WTC11 (cell line): ENCODE results near the gene CFAP74. TPM values are rescaled to one million over a fixed set of nuclear protein-coding genes. Genes with fewer than 3 reads are reported as not detected.

Source experiments
- ATAC-seq: fragments of 200-7000 bp; cut with Tn5 transposase; 2 replicates; pipeline ENCODE4 v1.10.0; 2021; ENCODE audit warnings: mild to moderate bottlenecking, moderate library complexity
- CTCF ChIA-PET: fragments of 300-600 bp; sonication (Branson Sonifier 250); formaldehyde crosslinking; loops from one replicate; lab custom pipeline; 2021; ENCODE audit warnings: antibody characterized with exemption; lab: Charles Lee
- POLR2A ChIA-PET: fragments of 350-600 bp; sonication (Branson Sonifier 250); formaldehyde crosslinking; loops from one replicate; lab custom pipeline; 2021; ENCODE audit warnings: antibody characterized with exemption; lab: Charles Lee
- DNase-seq: peaks from one replicate; pipeline ENCODE4 v3.0.0; 2021; ENCODE audit warnings: low spot score
- H3K27ac Mint-ChIP-seq: 2 replicates; pipeline ENCODE4 v1.8.0; 2021; ENCODE audit warnings: mixed read lengths
- H3K27me3 Mint-ChIP-seq: 2 replicates; pipeline ENCODE4 v1.8.0; 2021; ENCODE audit warnings: low read depth, mild to moderate bottlenecking, moderate library complexity, mixed read lengths
- H3K36me3 Mint-ChIP-seq: 2 replicates; pipeline ENCODE4 v1.8.0; 2021; ENCODE audit warnings: mixed read lengths
- H3K4me1 Mint-ChIP-seq: 2 replicates; pipeline ENCODE4 v1.8.0; 2022; ENCODE audit warnings: mixed read lengths
- H3K4me3 Mint-ChIP-seq: 2 replicates; pipeline ENCODE4 v1.8.0; 2021; ENCODE audit warnings: mild to moderate bottlenecking, moderate library complexity, mixed read lengths
- H3K9me3 Mint-ChIP-seq: 2 replicates; pipeline ENCODE4 v1.8.0; 2021; ENCODE audit warnings: mixed read lengths
- CREB1 ChIP-seq: sonication (generic); formaldehyde crosslinking; IDR thresholded peaks from 2 replicates; pipeline ENCODE4 v1.8.0; 2023; ENCODE audit warnings: mild to moderate bottlenecking, missing genetic modification reagents
- CREM ChIP-seq: sonication (generic); formaldehyde crosslinking; IDR thresholded peaks from 2 replicates; pipeline ENCODE4 v1.8.1; 2022; ENCODE audit warnings: mild to moderate bottlenecking, missing genetic modification reagents, moderate library complexity
- GTF2I ChIP-seq: fragments of 250-450 bp; sonication (Bioruptor Pico); conservative IDR thresholded peaks from 2 replicates; pipeline ENCODE4 v1.4.0; 2021; ENCODE audit warnings: mild to moderate bottlenecking
- SP1 ChIP-seq: sonication (generic); formaldehyde crosslinking; conservative IDR thresholded peaks from 2 replicates; pipeline ENCODE4 v1.8.1; 2022; ENCODE audit warnings: missing genetic modification reagents
- ZBTB21 ChIP-seq: sonication (generic); formaldehyde crosslinking; IDR thresholded peaks from 2 replicates; pipeline ENCODE4 v1.8.1; 2023; ENCODE audit warnings: mild to moderate bottlenecking, missing genetic modification reagents, borderline replicate concordance
- ZNF423 ChIP-seq: fragments of 250-450 bp; sonication (Bioruptor Pico); IDR thresholded peaks from 2 replicates; pipeline ENCODE4 v2.1.2; 2022; ENCODE audit warnings: mild to moderate bottlenecking, moderate library complexity
- total RNA-seq: library from RNA; stranded (reverse); gene quantifications from 3 replicates; pipeline ENCODE4 v1.2.3, GENCODE V29; 2021
- TF ChIP-seq, protein P1 (sequence below): sonication (generic); formaldehyde crosslinking; IDR thresholded peaks from 2 replicates; pipeline ENCODE4 v1.8.1; 2022; ENCODE audit warnings: low read depth, missing genetic modification reagents, borderline replicate concordance
- TF ChIP-seq, protein P2 (sequence below): sonication (generic); formaldehyde crosslinking; IDR thresholded peaks from 2 replicates; pipeline ENCODE4 v1.8.1; 2022; ENCODE audit warnings: mild to moderate bottlenecking, moderate library complexity, missing genetic modification reagents
- TF ChIP-seq, protein P3 (sequence below): sonication (generic); formaldehyde crosslinking; IDR thresholded peaks from 2 replicates; pipeline ENCODE4 v1.8.0; 2023; ENCODE audit warnings: missing genetic modification reagents, mild to moderate bottlenecking, borderline replicate concordance
- TF ChIP-seq, protein P4 (sequence below): fragments of 200-600 bp; IDR thresholded peaks from 2 replicates; pipeline ENCODE4 v1.8.0; 2022; ENCODE audit warnings: antibody characterized with exemption
- TF ChIP-seq, protein P5 (sequence below): sonication (generic); formaldehyde crosslinking; IDR thresholded peaks from 2 replicates; pipeline ENCODE4 v1.8.1; 2023; ENCODE audit warnings: mild to moderate bottlenecking, missing genetic modification reagents, borderline replicate concordance

CFAP74 gene
- total RNA-seq, 1 experiment from 2014 or later: 0.35 TPM

DNA sequence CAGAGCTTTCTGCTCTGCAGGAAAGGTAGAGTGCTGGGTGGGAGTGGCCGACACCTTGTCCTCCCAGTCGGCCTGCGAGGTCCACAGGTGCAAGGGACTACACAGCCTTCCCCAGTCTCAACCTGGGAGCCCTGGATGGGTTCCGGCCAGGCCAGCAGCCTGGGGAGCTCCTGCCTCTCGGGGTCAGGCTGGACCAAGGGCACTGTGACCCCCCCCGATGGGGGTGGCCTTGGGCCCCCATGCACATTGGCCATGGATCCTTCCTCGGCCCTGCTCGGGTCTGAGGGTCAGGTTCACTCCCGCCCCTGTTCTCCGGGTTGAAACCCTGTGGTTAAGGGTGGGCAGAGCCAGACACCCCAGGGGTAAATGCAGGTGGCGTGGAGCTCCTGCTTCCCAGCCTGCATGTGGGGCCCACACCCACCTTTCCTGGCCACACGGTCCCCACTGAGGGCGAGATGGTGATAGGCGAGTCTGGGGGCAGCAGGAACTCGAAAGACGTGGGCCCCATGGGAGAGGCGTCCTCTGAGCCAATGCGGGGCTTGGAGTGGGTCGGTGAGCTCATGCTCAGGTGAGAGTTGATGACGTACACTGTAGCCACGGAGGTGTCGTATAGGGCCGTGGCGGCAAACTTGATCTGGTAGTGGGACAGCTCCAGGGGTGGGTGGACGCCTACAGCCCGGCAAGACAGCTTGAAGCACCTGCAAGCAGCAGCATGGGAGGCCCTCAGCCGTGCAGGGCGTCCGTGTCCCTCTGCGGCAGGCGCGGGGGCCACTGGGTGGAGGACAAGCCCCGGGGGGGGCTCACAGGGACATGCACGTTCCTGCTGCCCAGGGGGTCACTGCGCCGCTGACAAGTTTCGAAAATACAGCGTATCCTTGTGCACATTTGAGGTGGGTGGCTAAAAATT lies 73.7 kb downstream of the CFAP74 start:
- H3K36me3 Mint-ChIP-seq: peaks cover 5% of the 10 kb centered on the region; the same call in 1 of the 2 replicates
- ChIA-PET POLR2A (no interaction called here), CTCF (interaction anchor here (1.5 kb wide), 1 partner anchor 21 kb away, joined by 5 read pairs; no protein-coding TSS in a partner anchor)
- ATAC-seq: no peak
- H3K9me3 Mint-ChIP-seq: peaks cover 18% of the 10 kb centered on the region
- H3K27ac Mint-ChIP-seq: no peak overlapping the region
- H3K27me3 Mint-ChIP-seq: no peaks in the 10 kb centered on the region
- TF ChIP-seq CREM: no peak
- TF ChIP-seq, protein P1, sequence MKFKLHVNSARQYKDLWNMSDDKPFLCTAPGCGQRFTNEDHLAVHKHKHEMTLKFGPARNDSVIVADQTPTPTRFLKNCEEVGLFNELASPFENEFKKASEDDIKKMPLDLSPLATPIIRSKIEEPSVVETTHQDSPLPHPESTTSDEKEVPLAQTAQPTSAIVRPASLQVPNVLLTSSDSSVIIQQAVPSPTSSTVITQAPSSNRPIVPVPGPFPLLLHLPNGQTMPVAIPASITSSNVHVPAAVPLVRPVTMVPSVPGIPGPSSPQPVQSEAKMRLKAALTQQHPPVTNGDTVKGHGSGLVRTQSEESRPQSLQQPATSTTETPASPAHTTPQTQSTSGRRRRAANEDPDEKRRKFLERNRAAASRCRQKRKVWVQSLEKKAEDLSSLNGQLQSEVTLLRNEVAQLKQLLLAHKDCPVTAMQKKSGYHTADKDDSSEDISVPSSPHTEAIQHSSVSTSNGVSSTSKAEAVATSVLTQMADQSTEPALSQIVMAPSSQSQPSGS: peak; percentile 43; the same call in 1 of the 2 replicates
- DNase-seq: no peak
- H3K4me3 Mint-ChIP-seq: no peak overlapping the region
- H3K4me1 Mint-ChIP-seq: no peaks in the 10 kb centered on the region

DNA sequence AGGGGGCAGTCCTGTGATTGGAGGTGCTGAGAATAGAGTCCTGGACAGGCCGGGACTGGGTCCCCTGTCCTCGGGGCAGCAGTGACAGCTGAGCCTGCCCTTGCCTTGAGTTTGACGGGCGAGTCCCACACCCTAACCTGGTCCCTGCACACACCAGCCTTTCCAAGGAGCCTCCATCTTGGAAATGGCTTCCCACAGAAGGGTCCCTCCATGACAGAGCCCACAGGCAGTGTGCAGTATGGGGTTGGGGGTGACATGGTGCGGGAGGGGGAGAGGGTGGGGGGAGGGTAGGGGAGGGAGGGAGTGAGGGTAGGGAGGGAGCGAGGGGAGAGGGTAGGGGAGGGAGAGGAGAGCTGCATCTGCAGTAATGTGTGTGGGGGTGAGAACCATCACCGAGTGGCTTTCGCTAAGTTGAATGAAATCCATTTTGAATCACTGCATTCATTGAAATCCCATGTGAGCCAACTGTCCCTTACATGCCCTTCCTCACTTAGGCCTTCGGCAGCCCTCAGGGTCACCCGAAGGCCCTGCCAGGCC lies 74.4 kb downstream of the CFAP74 start:
- ChIA-PET CTCF (interaction anchor here (1.5 kb wide), 1 partner anchor 20 kb away, joined by 5 read pairs; no protein-coding TSS in a partner anchor), POLR2A (no interaction called here)
- TF ChIP-seq GTF2I (CRISPR knock-in tag): no peak
- TF ChIP-seq CREB1 (CRISPR knock-in tag): no peak
- TF ChIP-seq, protein P2, sequence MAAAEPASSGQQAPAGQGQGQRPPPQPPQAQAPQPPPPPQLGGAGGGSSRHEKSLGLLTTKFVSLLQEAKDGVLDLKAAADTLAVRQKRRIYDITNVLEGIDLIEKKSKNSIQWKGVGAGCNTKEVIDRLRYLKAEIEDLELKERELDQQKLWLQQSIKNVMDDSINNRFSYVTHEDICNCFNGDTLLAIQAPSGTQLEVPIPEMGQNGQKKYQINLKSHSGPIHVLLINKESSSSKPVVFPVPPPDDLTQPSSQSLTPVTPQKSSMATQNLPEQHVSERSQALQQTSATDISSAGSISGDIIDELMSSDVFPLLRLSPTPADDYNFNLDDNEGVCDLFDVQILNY (CRISPR knock-in tag): no peak
- no peak for TF ChIP-seq SP1
- TF ChIP-seq, protein P3, sequence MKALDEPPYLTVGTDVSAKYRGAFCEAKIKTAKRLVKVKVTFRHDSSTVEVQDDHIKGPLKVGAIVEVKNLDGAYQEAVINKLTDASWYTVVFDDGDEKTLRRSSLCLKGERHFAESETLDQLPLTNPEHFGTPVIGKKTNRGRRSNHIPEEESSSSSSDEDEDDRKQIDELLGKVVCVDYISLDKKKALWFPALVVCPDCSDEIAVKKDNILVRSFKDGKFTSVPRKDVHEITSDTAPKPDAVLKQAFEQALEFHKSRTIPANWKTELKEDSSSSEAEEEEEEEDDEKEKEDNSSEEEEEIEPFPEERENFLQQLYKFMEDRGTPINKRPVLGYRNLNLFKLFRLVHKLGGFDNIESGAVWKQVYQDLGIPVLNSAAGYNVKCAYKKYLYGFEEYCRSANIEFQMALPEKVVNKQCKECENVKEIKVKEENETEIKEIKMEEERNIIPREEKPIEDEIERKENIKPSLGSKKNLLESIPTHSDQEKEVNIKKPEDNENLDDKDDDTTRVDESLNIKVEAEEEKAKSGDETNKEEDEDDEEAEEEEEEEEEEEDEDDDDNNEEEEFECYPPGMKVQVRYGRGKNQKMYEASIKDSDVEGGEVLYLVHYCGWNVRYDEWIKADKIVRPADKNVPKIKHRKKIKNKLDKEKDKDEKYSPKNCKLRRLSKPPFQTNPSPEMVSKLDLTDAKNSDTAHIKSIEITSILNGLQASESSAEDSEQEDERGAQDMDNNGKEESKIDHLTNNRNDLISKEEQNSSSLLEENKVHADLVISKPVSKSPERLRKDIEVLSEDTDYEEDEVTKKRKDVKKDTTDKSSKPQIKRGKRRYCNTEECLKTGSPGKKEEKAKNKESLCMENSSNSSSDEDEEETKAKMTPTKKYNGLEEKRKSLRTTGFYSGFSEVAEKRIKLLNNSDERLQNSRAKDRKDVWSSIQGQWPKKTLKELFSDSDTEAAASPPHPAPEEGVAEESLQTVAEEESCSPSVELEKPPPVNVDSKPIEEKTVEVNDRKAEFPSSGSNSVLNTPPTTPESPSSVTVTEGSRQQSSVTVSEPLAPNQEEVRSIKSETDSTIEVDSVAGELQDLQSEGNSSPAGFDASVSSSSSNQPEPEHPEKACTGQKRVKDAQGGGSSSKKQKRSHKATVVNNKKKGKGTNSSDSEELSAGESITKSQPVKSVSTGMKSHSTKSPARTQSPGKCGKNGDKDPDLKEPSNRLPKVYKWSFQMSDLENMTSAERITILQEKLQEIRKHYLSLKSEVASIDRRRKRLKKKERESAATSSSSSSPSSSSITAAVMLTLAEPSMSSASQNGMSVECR (CRISPR knock-in tag): no peak
- TF ChIP-seq, protein P4, sequence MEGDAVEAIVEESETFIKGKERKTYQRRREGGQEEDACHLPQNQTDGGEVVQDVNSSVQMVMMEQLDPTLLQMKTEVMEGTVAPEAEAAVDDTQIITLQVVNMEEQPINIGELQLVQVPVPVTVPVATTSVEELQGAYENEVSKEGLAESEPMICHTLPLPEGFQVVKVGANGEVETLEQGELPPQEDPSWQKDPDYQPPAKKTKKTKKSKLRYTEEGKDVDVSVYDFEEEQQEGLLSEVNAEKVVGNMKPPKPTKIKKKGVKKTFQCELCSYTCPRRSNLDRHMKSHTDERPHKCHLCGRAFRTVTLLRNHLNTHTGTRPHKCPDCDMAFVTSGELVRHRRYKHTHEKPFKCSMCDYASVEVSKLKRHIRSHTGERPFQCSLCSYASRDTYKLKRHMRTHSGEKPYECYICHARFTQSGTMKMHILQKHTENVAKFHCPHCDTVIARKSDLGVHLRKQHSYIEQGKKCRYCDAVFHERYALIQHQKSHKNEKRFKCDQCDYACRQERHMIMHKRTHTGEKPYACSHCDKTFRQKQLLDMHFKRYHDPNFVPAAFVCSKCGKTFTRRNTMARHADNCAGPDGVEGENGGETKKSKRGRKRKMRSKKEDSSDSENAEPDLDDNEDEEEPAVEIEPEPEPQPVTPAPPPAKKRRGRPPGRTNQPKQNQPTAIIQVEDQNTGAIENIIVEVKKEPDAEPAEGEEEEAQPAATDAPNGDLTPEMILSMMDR: no peak
- TF ChIP-seq, protein P5, sequence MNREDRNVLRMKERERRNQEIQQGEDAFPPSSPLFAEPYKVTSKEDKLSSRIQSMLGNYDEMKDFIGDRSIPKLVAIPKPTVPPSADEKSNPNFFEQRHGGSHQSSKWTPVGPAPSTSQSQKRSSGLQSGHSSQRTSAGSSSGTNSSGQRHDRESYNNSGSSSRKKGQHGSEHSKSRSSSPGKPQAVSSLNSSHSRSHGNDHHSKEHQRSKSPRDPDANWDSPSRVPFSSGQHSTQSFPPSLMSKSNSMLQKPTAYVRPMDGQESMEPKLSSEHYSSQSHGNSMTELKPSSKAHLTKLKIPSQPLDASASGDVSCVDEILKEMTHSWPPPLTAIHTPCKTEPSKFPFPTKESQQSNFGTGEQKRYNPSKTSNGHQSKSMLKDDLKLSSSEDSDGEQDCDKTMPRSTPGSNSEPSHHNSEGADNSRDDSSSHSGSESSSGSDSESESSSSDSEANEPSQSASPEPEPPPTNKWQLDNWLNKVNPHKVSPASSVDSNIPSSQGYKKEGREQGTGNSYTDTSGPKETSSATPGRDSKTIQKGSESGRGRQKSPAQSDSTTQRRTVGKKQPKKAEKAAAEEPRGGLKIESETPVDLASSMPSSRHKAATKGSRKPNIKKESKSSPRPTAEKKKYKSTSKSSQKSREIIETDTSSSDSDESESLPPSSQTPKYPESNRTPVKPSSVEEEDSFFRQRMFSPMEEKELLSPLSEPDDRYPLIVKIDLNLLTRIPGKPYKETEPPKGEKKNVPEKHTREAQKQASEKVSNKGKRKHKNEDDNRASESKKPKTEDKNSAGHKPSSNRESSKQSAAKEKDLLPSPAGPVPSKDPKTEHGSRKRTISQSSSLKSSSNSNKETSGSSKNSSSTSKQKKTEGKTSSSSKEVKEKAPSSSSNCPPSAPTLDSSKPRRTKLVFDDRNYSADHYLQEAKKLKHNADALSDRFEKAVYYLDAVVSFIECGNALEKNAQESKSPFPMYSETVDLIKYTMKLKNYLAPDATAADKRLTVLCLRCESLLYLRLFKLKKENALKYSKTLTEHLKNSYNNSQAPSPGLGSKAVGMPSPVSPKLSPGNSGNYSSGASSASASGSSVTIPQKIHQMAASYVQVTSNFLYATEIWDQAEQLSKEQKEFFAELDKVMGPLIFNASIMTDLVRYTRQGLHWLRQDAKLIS: no peak
- no peak for TF ChIP-seq ZNF423
- TF ChIP-seq ZBTB21: no peak
- Mint-ChIP-seq H3K27ac (no peak overlapping the region), H3K4me3 (no peak overlapping the region), H3K36me3 (peaks cover 4% of the 10 kb centered on the region; the same call in 1 of the 2 replicates), H3K9me3 (peaks cover 13% of the 10 kb centered on the region), H3K27me3 (no peaks in the 10 kb centered on the region), H3K4me1 (no peaks in the 10 kb centered on the region)
- no peak for DNase-seq
- no peak for ATAC-seq
